ENCODE measurements around the gene NFAT5. TPM values are rescaled to one million over a fixed set of nuclear protein-coding genes. Genes with fewer than 3 reads are reported as not detected.
A peak's percentile ranks its signal among the peaks of the same experiment; 100 is the strongest.
"Not testable (repeated sequence)": the region's sequence is repeated elsewhere in the genome, so short reads cannot be mapped to it uniquely, and the experiment has no call there.

The NFAT5 gene
- total RNA-seq, 3 donors from 2014 or later = 29.1 to 48.4 (median 39.8) TPM

DNA sequence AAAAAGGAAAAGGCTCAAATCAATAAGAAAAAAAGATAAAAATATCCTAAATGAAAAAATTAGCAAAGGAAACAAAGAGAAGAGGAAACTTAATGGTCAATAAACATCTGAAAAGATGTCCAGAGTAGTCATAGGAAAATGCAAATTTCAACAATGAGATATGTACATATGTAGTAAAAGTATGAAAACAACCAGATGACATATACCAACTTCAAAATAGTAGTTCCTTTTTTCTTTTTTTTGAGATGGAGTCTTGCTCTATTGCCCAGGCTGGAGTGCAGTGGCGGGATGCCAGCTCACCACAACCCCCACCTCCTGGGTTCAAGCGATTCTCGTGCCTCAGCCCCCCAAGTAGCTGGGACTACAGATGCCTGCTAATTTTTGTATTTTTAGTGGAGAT, 21.7 kb upstream of the NFAT5 start:
- H3K4me3 ChIP-seq = no peak overlapping the region
- DNase-seq (no peak), ATAC-seq (no peak)
- H3K36me3 ChIP-seq (ENCODE audit: low read depth) = no peaks in the 10 kb centered on the region
- intact Hi-C loops (cut with DNase I, micrococcal nuclease) = no loop called here
- no peaks in the 10 kb centered on the region for H3K9me3 ChIP-seq
- no peaks in the 10 kb centered on the region for H3K4me1 ChIP-seq (ENCODE audit: low read depth)
- TF ChIP-seq, protein P1, sequence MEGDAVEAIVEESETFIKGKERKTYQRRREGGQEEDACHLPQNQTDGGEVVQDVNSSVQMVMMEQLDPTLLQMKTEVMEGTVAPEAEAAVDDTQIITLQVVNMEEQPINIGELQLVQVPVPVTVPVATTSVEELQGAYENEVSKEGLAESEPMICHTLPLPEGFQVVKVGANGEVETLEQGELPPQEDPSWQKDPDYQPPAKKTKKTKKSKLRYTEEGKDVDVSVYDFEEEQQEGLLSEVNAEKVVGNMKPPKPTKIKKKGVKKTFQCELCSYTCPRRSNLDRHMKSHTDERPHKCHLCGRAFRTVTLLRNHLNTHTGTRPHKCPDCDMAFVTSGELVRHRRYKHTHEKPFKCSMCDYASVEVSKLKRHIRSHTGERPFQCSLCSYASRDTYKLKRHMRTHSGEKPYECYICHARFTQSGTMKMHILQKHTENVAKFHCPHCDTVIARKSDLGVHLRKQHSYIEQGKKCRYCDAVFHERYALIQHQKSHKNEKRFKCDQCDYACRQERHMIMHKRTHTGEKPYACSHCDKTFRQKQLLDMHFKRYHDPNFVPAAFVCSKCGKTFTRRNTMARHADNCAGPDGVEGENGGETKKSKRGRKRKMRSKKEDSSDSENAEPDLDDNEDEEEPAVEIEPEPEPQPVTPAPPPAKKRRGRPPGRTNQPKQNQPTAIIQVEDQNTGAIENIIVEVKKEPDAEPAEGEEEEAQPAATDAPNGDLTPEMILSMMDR (IDR thresholded peaks at IDR 0.05) = no peak

DNA sequence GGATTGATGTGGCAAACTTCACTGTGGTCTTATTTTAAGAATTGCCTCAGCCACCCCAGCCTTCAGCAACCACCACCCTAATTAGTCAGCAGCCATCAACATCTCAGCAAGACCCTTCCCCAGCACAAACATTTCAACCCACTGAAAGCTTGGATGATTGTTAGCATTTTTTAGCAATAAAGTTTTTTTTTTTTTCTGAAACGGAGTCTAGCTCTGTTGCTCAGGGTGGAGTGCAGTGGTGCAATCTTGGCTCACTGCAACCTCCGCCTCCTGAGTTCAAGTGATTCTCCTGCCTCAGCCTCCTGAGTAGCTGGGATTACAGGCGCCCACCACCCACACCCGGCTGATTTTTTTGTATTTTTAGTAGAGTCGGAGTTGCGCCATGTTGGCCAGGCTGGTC, 19.1 kb upstream of the NFAT5 start:
- H3K36me3 ChIP-seq (ENCODE audit: low read depth); H3K4me3 ChIP-seq; H3K4me1 ChIP-seq (ENCODE audit: low read depth); DNase-seq; H3K9me3 ChIP-seq; ATAC-seq; intact Hi-C loops (cut with DNase I, micrococcal nuclease): not testable (repeated sequence)

DNA sequence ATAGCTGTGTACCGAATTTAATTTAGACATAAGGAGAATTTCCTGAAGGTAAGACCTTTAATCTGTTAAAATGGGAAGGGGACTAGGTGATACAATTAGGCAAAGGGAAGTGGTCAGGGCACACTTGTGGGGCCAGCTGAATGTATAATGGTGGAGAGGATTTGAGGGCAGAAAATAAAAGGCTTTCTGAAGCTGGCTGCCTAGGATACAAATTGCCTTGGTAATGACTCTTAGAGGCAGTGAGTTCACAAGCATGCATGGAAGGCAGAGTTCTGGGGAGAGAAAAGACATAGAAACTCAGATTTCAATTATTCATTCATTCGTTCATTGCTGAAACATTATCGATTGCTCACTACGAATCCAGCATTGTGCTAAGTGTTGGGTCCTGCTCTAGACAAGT, 12.4 kb upstream of the NFAT5 start:
- Histone ChIP-seq H3K36me3 (ENCODE audit: low read depth) (no peaks in the 10 kb centered on the region), H3K9me3 (no peaks in the 10 kb centered on the region), H3K4me1 (ENCODE audit: low read depth) (no peaks in the 10 kb centered on the region), H3K4me3 (no peak overlapping the region)
- intact Hi-C loops (cut with DNase I, micrococcal nuclease) = no loop called here
- DNase-seq (no peak), ATAC-seq (no peak)
- TF ChIP-seq, protein P1 (IDR thresholded peaks at IDR 0.05) = no peak

DNA sequence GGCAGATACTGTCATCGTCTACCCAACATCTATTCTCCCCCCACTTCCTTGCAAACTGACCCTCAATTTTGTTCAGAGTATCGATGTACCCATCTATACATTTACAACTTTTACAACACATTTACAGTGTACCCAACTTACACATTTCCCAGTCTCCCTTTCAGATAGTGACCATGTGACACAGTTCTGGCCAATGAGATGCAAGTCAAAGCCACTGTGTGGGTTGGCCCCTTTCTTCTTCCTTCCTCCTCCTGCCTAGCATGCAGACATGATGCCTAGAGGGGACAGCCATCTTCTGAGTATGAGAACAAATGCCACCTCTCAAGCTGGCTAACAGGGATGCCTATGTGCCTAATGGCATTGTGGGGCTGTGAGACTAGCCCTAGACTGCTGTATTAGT, 11.3 kb upstream of the NFAT5 start:
- Histone ChIP-seq H3K36me3 (ENCODE audit: low read depth) (no peaks in the 10 kb centered on the region), H3K9me3 (no peaks in the 10 kb centered on the region), H3K4me3 (no peak overlapping the region), H3K4me1 (ENCODE audit: low read depth) (no peaks in the 10 kb centered on the region)
- TF ChIP-seq, protein P1 (IDR thresholded peaks at IDR 0.05) = no peak
- DNase-seq = no peak
- intact Hi-C loops (cut with DNase I, micrococcal nuclease) = no loop called here
- ATAC-seq = no peak

DNA sequence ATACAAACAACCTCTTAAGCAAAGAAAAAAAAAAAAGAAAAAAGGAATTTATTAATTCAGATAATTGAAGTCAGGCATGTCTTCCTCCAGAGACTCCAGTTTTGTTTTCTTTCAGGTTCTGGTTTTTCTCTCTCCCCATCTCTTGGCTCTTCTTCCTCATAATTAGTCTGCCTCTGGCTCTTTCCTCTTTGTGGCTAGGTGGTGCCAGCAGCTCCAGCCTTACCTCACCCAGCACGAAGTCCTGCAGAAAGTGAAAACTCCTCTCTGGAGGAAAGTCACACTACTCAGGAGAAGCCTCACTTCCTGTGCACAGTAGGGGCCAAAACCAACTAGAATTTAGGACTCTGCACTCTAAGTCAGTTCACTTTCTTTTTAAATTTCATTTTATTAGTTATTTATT, 10.3 kb upstream of the NFAT5 start:
- Histone ChIP-seq H3K4me3 (no peak overlapping the region), H3K4me1 (ENCODE audit: low read depth) (no peaks in the 10 kb centered on the region), H3K36me3 (ENCODE audit: low read depth) (no peaks in the 10 kb centered on the region), H3K9me3 (no peaks in the 10 kb centered on the region)
- ATAC-seq (peak; percentile 58), DNase-seq (no peak)
- TF ChIP-seq, protein P1 (IDR thresholded peaks at IDR 0.05) = no peak
- intact Hi-C loops (cut with DNase I, micrococcal nuclease) = no loop called here

DNA sequence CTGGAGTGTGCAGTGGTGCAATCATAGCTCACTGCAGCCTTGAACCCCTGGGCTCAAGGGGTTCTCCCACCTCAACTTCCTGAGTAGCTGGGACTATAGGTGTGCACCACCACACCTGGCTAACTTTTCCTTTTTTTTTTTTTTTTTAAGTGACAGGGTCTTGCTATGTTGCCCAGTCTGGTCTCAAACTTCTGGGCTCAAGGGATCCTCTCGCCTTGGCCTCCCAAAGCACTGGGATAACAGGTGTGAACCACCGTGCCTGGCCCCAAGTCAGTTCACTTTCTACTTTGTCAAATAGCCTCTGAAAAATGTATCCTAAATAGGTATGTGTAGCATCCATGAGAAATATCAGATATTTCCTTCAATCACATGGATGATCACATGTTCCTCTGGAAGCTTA, 9.9 kb upstream of the NFAT5 start:
- Histone ChIP-seq H3K36me3 (ENCODE audit: low read depth) (no peaks in the 10 kb centered on the region), H3K4me3 (no peak overlapping the region), H3K9me3 (no peaks in the 10 kb centered on the region), H3K4me1 (ENCODE audit: low read depth) (no peaks in the 10 kb centered on the region)
- intact Hi-C loops (cut with DNase I, micrococcal nuclease) = no loop called here
- TF ChIP-seq, protein P1 (IDR thresholded peaks at IDR 0.05) = no peak
- DNase-seq (no peak), ATAC-seq (no peak)

Measured in mucosa of descending colon (tissue), 3 donors.